GM12878 (cell line): Measurements from ENCODE around the gene LTBP2. TPM values are rescaled to one million over a fixed set of nuclear protein-coding genes. Genes with fewer than 3 reads are reported as not detected.

Experiments
- ATAC-seq: fragments of 200-7000 bp; cut with Tn5 transposase; 3 replicates; pipeline ENCODE4 v1.9.1; 2020; ENCODE audit warnings: mild to moderate bottlenecking, moderate library complexity
- BruUV-seq: library from RNA; stranded (reverse); fragments of 400-500 nt; replicated peaks from 2 replicates; lab custom pipeline; 2021; lab: Mats Ljungman, UMichigan
- CTCF ChIA-PET: fragments of 300-600 bp; sonication (Branson Sonifier 250); formaldehyde crosslinking; extraction: SDS; loops from one replicate; lab custom pipeline; 2021; ENCODE audit warnings: inconsistent platforms; lab: Yijun Ruan, JAX
- POLR2A ChIA-PET: fragments of 350-600 bp; formaldehyde crosslinking; extraction: SDS; loops from one replicate; lab custom pipeline; 2021; ENCODE audit warnings: inconsistent platforms; lab: Charles Lee
- RAD21 ChIA-PET: fragments of 300-600 bp; sonication (Branson Sonifier 250); formaldehyde crosslinking; loops from one replicate; lab custom pipeline; 2023; ENCODE audit warnings: antibody characterized with exemption; ENCODE audit not compliant: unreplicated experiment; lab: Charles Lee
- SMC1A ChIA-PET: fragments of 300-600 bp; sonication (Branson Sonifier 250); formaldehyde crosslinking; loops from one replicate; lab custom pipeline; 2023; ENCODE audit not compliant: unreplicated experiment, uncharacterized antibody; lab: Charles Lee
- DNase-seq: peaks from one replicate; pipeline ENCODE4 v3.0.0-alpha.2; 2011; ENCODE audit warnings: low read depth, low spot score
- FAIRE-seq: peaks from 3 replicates; lab custom pipeline; 2011; peaks lifted over from hg19 to GRCh38; lab: Jason Lieb, UNC
- H2AFZ ChIP-seq: 2 replicates; pipeline ENCODE4 v1.6.0; 2011; ENCODE audit warnings: low read depth, low read length, control low read depth; ENCODE audit not compliant: control insufficient read depth
- H3K27ac ChIP-seq: 2 replicates; pipeline ENCODE4 v1.5.1; 2011; ENCODE audit warnings: control low read depth; ENCODE audit not compliant: control insufficient read depth, insufficient read depth
- H3K27me3 ChIP-seq, 2 experiments: replicated peaks in 1 of 2; 2 replicates each; pipeline versions ENCODE4 v1.6.0 to v1.6.1; 2011; ENCODE audit warnings: low read length in 1 of 2; ENCODE audit not compliant: control insufficient read depth in 2 of 2, insufficient read depth in 2 of 2
- H3K36me3 ChIP-seq, 2 experiments: 2 replicates each; pipeline ENCODE4 v1.5.1; 2011; ENCODE audit warnings: low read length in 1 of 2; ENCODE audit not compliant: control insufficient read depth in 2 of 2, insufficient read depth in 2 of 2
- H3K4me1 ChIP-seq: 2 replicates; pipeline ENCODE4 v1.6.1; 2011; ENCODE audit warnings: mild to moderate bottlenecking, low read length, moderate library complexity, mixed read lengths; ENCODE audit not compliant: control insufficient read depth, insufficient read depth
- H3K4me2 ChIP-seq: 2 replicates; pipeline ENCODE4 v1.6.0; 2011; ENCODE audit warnings: control low read depth; ENCODE audit not compliant: control insufficient read depth, insufficient read depth
- H3K4me3 ChIP-seq: fragments of 200-600 bp; sonication (generic); 2 replicates; pipeline ENCODE4 v1.5.1; 2016
- H3K79me2 ChIP-seq: 2 replicates; pipeline ENCODE4 v1.6.0; 2011; ENCODE audit warnings: low read length; ENCODE audit not compliant: control insufficient read depth, insufficient read depth
- H3K9ac ChIP-seq: 2 replicates; pipeline ENCODE4 v1.8.0; 2011; ENCODE audit warnings: low read length, control low read depth, mixed read lengths; ENCODE audit not compliant: control insufficient read depth, insufficient read depth
- H3K9me3 ChIP-seq: replicated peaks from 3 replicates; pipeline ENCODE4 v1.5.1; 2011; ENCODE audit warnings: mild to moderate bottlenecking, low read length; ENCODE audit not compliant: control insufficient read depth, insufficient read depth
- H4K20me1 ChIP-seq: 2 replicates; pipeline ENCODE4 v1.6.0; 2011; ENCODE audit not compliant: control insufficient read depth, insufficient read depth
- BCL11A ChIP-seq: IDR thresholded peaks from 2 replicates; pipeline ENCODE4 v1.6.1; 2011; ENCODE audit warnings: low read depth, low read length
- CBFB ChIP-seq: IDR thresholded peaks from 2 replicates; pipeline ENCODE4 v1.6.1; 2016; ENCODE audit warnings: antibody characterized with exemption, low read depth
- FOS ChIP-seq: IDR thresholded peaks from 3 replicates; pipeline ENCODE4 v1.6.1; 2011; ENCODE audit warnings: borderline replicate concordance; ENCODE audit not compliant: insufficient read length; ENCODE audit errors: extremely low read depth
- GATAD2B ChIP-seq: fragments of 450-650 bp; conservative IDR thresholded peaks from 2 replicates; pipeline ENCODE4 v1.6.1; 2017; ENCODE audit warnings: low read depth, mild to moderate bottlenecking, moderate library complexity
- HDAC2 ChIP-seq: fragments of 200-600 bp; sonication (generic); IDR thresholded peaks from 2 replicates; pipeline ENCODE4 v1.6.1; 2017
- KLF5 ChIP-seq: fragments of 450-650 bp; IDR thresholded peaks from 2 replicates; pipeline ENCODE4 v1.6.1; 2014; ENCODE audit warnings: mild to moderate bottlenecking; ENCODE audit not compliant: partially characterized antibody
- MYB ChIP-seq: fragments of 150-350 bp; IDR thresholded peaks from 2 replicates; pipeline ENCODE4 v1.6.1; 2014; ENCODE audit warnings: mild to moderate bottlenecking, low read depth, low read length, borderline replicate concordance
- PAX8 ChIP-seq: fragments of 450-650 bp; IDR thresholded peaks from 2 replicates; pipeline ENCODE4 v1.6.1; 2017; ENCODE audit warnings: mild to moderate bottlenecking, moderate library complexity
- POLR2AphosphoS5 ChIP-seq: IDR thresholded peaks from 2 replicates; pipeline ENCODE4 v1.6.1; 2011; ENCODE audit warnings: mild to moderate bottlenecking, low read length, inconsistent platforms
- SPI1 ChIP-seq: IDR thresholded peaks from 2 replicates; pipeline ENCODE4 v1.6.1; 2011; ENCODE audit warnings: low read depth, mild to moderate bottlenecking, low read length, moderate library complexity, borderline replicate concordance; ENCODE audit not compliant: insufficient read depth
- STAT1 ChIP-seq: fragments of 450-650 bp; conservative IDR thresholded peaks from 2 replicates; pipeline ENCODE4 v1.6.1; 2014; ENCODE audit warnings: antibody characterized with exemption, mild to moderate bottlenecking
- TBL1XR1 ChIP-seq: IDR thresholded peaks from 2 replicates; pipeline ENCODE4 v1.6.1; 2012; ENCODE audit warnings: low read depth, low read length, improper control_type of control experiment
- ZZZ3 ChIP-seq: IDR thresholded peaks from 2 replicates; pipeline ENCODE4 v1.6.1; 2011; ENCODE audit warnings: low read depth; ENCODE audit not compliant: control insufficient read depth, insufficient read length
- WGBS: methylation state at CpG from one replicate; pipeline ENCODE4 v1.1.6; 2016; ENCODE audit warnings: low lambda C conversion rate; ENCODE audit not compliant: insufficient replicate concordance, insufficient coverage; ENCODE audit errors: missing lambda C conversion rate; 5-methylcytosine and 5-hydroxymethylcytosine counted together
- in situ Hi-C: fragments of 300-500 bp; cut with MboI; formaldehyde crosslinking; loops from 9 replicates; pipeline ENCODE4 v1.14.3; 2018; ENCODE audit warnings: mixed read lengths
- intact Hi-C: fragments of 100-400 bp; cut with micrococcal nuclease; formaldehyde crosslinking; loops from one replicate; pipeline ENCODE4 v1.14.2; 2022; ENCODE audit not compliant: unreplicated experiment
- polyA plus RNA-seq, 11 experiments: library from polyadenylated mRNA; depleted of rRNA in 4 of 11; unstranded in 6 of 11; stranded (reverse) in 5 of 11; fragments of >200 nt; fragmentation: Nextera tagmentation in 4 of 11; fragmentation: Illumina TruSeq in 1 of 11; extraction: Ambion mirVana in 4 of 11; extraction: Trizol in 1 of 11; gene quantifications; 1 replicate in 1 of 11; 2 replicates in 10 of 11; pipeline versions ENCODE4 v1.2.1 to v1.2.3, GENCODE V29; 2011 to 2016; ENCODE audit warnings: inconsistent platforms in 2 of 11, missing spikeins in 2 of 11, low read depth in 1 of 11
- total RNA-seq, 4 experiments: library from RNA; depleted of rRNA in 3 of 4; stranded (reverse); fragments of >200 nt in 3 of 4; fragmentation: Illumina TruSeq in 1 of 4; extraction: Trizol in 1 of 4; gene quantifications; 2 replicates each; pipeline versions ENCODE4 v1.2.1 to v1.2.3, GENCODE V29; 2013 to 2021
- TF ChIP-seq, protein P1 (sequence below): fragments of 450-650 bp; IDR thresholded peaks from 2 replicates; pipeline ENCODE4 v1.6.1; 2017; ENCODE audit warnings: mild to moderate bottlenecking, low read depth, inconsistent platforms; ENCODE audit not compliant: poor library complexity, severe bottlenecking

The LTBP2 gene
- total and polyA plus RNA-seq, 10 of the 15 experiments (the other 5 are each of a cell fraction or from before 2014, with no cell fraction given) = 0.03 to 0.23 (median 0.06) TPM; not detected in 1

DNA sequence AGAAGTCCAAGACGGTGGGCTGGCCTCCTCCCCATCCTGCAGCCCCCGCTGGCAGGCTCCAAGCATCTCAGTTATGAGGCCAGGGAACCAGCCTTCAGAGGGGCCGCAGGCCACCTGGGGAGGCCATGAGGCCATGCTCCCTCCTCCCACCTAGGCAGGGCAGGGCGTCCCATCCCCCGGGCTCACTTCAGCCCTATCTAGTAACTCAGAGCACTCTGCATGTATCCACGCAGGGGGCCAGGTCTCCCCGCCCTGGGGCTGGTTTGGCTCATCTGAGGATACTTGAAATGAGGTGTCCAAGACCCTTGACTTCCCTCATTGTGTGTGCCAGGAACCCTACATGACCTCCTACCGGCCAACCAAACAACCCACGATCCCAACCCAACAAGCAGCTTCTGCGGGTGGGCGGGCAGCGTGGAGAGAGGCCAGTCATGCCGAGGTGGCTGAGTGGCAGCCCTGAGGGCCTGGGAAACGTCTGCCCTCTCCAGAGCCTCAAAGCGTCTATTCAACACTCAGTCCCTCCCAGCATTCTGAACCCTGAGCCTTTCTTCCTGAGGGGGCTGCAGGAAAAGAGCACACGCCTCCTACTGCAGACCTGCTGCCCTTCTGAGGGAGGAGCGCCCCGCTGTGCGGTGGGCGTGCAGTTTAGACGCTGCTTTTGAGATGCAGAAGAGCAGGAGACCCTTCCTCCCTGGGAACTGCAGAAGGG lies 101.7 kb downstream of the LTBP2 start:
- intact Hi-C loops = no loop called here
- DNase-seq = no peak
- H3K27ac ChIP-seq = no peak overlapping the region
- POLR2A ChIA-PET = no interaction called here
- no peak for TF ChIP-seq BCL11A
- TF ChIP-seq STAT1 = no peak
- TF ChIP-seq KLF5 = no peak
- TF ChIP-seq PAX8 = no peak
- TF ChIP-seq, all 136 proteins: peak for 0
- FAIRE-seq (no peak), ATAC-seq (no peak)
- BruUV-seq = no TSS peak
- in situ Hi-C loops = no loop called here
- Histone ChIP-seq H2AFZ (no peak overlapping the region), H3K36me3 (no peaks in the 10 kb centered on the region), H4K20me1 (no peaks in the 10 kb centered on the region), H3K4me2 (no peak overlapping the region), H3K79me2 (no peaks in the 10 kb centered on the region), H3K4me3 (no peak overlapping the region), H3K27me3 (no peaks in the 10 kb centered on the region; a peak in 2 of 4 replicates), H3K9ac (no peak overlapping the region), H3K4me1 (peaks cover 13% of the 10 kb centered on the region), H3K9me3 (no peaks in the 10 kb centered on the region)
- SMC1A ChIA-PET = no interaction called here
- WGBS = 37% methylated on average over 21 of the region's 21 CpGs
- RAD21 ChIA-PET = no interaction called here
- CTCF ChIA-PET = no interaction called here

DNA sequence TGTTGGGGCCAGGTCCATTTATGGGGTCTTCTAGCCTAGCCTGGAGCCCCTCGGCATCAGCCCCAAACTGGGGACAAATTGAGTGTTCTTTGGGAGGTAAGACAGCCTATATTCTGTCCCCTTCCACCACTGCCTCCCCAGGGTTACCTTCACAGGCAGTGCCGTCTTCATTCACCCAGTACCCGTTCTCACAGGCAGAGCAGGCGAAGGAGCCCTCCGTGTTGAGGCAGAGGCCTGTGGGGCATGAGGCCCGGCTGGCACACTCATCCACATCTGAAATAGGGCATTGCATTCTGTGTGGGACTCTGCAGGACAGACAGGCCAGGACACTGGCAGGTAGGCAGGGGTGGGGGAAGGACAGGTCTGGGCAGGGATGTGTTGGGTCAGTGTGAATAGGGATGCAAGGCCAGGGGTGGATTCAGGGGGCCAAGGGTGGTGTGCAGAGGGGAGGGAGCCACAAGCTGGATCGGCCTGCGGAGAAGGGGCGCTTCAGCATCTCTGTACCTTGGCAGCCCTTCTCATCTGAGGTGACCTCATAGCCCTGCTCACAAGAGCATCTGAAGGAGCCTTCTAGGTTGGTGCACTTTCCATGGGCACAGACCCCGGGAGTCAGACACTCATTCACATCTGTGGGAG lies 102.3 kb downstream of the LTBP2 start:
- ChIA-PET RAD21 (no interaction called here), SMC1A (no interaction called here), CTCF (no interaction called here), POLR2A (no interaction called here)
- Histone ChIP-seq H3K36me3 (no peaks in the 10 kb centered on the region), H3K79me2 (no peaks in the 10 kb centered on the region), H4K20me1 (no peaks in the 10 kb centered on the region), H3K27me3 (no peaks in the 10 kb centered on the region; a peak in 2 of 4 replicates), H3K9me3 (no peaks in the 10 kb centered on the region), H3K4me3 (no peak overlapping the region), H3K9ac (no peak overlapping the region), H3K4me1 (peaks cover 9% of the 10 kb centered on the region), H2AFZ (no peak overlapping the region), H3K4me2 (no peak overlapping the region), H3K27ac (no peak overlapping the region)
- intact Hi-C loops (no loop called here), in situ Hi-C loops (no loop called here)
- ATAC-seq (no peak), DNase-seq (no peak), FAIRE-seq (no peak)
- no TSS peak for BruUV-seq
- WGBS = 43% methylated on average over 10 of the region's 10 CpGs
- TF ChIP-seq CBFB = no peak
- no peak for TF ChIP-seq POLR2AphosphoS5
- TF ChIP-seq, protein P1, sequence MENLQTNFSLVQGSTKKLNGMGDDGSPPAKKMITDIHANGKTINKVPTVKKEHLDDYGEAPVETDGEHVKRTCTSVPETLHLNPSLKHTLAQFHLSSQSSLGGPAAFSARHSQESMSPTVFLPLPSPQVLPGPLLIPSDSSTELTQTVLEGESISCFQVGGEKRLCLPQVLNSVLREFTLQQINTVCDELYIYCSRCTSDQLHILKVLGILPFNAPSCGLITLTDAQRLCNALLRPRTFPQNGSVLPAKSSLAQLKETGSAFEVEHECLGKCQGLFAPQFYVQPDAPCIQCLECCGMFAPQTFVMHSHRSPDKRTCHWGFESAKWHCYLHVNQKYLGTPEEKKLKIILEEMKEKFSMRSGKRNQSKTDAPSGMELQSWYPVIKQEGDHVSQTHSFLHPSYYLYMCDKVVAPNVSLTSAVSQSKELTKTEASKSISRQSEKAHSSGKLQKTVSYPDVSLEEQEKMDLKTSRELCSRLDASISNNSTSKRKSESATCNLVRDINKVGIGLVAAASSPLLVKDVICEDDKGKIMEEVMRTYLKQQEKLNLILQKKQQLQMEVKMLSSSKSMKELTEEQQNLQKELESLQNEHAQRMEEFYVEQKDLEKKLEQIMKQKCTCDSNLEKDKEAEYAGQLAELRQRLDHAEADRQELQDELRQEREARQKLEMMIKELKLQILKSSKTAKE = no peak
- TF ChIP-seq MYB = no peak
- no peak for TF ChIP-seq GATAD2B
- no peak for TF ChIP-seq ZZZ3
- no peak for TF ChIP-seq FOS
- no peak for TF ChIP-seq HDAC2
- no peak for TF ChIP-seq TBL1XR1
- TF ChIP-seq SPI1 = no peak
